Memory B cell (primary cell): ENCODE measurements around the gene CDK2.
"Not testable (repeated sequence)": the region's sequence is repeated elsewhere in the genome, so short reads cannot be mapped to it uniquely, and the experiment has no call there.

ENCODE experiments used
- ATAC-seq: fragments of 150-1000 bp; cut with Tn5 transposase; 2 replicates; pipeline ENCODE4 v1.10.0; 2021; ENCODE audit warnings: low read depth, mild to moderate bottlenecking, moderate library complexity
- DNase-seq, 2 donors: peaks; one replicate each; pipeline ENCODE4 v3.0.0; 2022; ENCODE audit warnings: low spot score in 2 of 2
- H3K27ac Mint-ChIP-seq: one replicate; pipeline ENCODE4 v1.8.0; 2022; ENCODE audit warnings: mild to moderate bottlenecking, moderate library complexity, mixed read lengths
- H3K27me3 Mint-ChIP-seq: one replicate; pipeline ENCODE4 v1.8.0; 2022; ENCODE audit warnings: mixed read lengths
- H3K36me3 Mint-ChIP-seq: one replicate; pipeline ENCODE4 v1.8.0; 2022; ENCODE audit warnings: mild to moderate bottlenecking, mixed read lengths
- H3K4me1 Mint-ChIP-seq: one replicate; pipeline ENCODE4 v1.8.0; 2022; ENCODE audit warnings: mixed read lengths
- H3K4me3 Mint-ChIP-seq: one replicate; pipeline ENCODE4 v1.8.0; 2022; ENCODE audit warnings: mild to moderate bottlenecking, moderate library complexity, mixed read lengths
- H3K9me3 Mint-ChIP-seq: one replicate; pipeline ENCODE4 v1.8.0; 2022; ENCODE audit warnings: mixed read lengths

Gene CDK2

DNA sequence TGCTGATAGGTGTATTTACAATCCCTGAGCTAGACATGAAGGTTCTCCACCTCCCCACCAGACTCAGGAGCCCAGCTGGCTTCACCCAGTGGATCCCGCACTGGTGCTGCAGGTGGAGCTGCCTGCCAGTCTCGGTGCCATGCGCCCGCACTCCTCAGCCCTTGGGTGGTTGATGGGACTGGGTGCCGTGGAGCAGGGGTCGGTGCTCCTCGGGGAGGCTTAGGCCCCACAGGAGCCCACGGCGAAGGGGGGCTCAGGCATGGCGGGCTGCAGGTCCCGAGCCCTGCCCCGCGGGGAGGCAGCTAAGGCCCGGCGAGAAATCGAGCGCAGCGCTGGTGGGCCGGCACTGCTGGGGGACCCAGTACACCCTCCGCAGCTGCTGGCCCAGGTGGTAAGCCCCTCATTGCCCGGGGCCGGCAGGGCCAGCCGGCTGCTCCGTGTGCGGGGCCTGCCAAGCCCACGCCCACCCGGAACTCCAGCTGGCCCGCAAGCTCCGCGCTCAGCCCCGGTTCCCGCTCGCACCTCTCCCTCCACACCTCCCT is 33.4 kb downstream of the CDK2 start:
- not testable (repeated sequence) for DNase-seq

DNA sequence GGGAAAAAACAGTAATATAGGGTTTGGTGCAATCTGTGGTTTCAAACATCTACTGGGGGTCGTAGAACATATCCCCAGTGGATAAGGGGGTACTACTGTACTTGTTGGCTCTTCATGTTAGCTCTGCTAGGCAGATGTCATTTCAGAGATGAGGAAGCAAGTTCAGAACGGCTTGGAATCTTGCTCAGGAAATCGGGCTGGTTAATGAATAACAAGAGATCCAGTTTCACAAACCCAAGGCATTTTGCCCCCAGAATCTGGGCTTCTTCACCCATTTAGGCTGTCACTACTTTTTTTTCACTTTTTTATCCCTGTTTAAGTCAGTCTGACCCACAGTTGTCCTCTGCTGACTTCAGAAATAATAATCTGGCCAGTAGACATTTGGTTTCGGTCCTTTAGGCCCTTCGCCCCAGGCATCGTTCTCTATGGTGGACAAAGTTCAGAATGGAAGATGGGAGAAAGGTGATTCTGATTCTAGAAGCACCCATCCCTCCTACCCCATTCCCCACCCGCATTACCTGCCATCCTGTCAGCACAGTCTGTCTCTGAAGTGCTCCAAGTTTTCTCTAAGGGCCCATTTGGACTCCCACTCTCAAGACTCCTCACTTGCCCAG is 35.0 kb downstream of the CDK2 start:
- peaks cover 12% of the 10 kb centered on the region for H3K4me1 Mint-ChIP-seq
- no peaks in the 10 kb centered on the region for H3K27me3 Mint-ChIP-seq
- no peaks in the 10 kb centered on the region for H3K9me3 Mint-ChIP-seq
- no peak overlapping the region for H3K4me3 Mint-ChIP-seq
- DNase-seq (no peak), ATAC-seq (no peak)
- H3K36me3 Mint-ChIP-seq = no peaks in the 10 kb centered on the region
- H3K27ac Mint-ChIP-seq = no peak overlapping the region

More for the DNA sequence above, 33.4 kb downstream of the CDK2 start:
- not testable (repeated sequence) for H3K9me3 Mint-ChIP-seq, H3K4me3 Mint-ChIP-seq, H3K27ac Mint-ChIP-seq, H3K27me3 Mint-ChIP-seq, ATAC-seq, H3K36me3 Mint-ChIP-seq
- peaks cover 12% of the 10 kb centered on the region for H3K4me1 Mint-ChIP-seq

DNA sequence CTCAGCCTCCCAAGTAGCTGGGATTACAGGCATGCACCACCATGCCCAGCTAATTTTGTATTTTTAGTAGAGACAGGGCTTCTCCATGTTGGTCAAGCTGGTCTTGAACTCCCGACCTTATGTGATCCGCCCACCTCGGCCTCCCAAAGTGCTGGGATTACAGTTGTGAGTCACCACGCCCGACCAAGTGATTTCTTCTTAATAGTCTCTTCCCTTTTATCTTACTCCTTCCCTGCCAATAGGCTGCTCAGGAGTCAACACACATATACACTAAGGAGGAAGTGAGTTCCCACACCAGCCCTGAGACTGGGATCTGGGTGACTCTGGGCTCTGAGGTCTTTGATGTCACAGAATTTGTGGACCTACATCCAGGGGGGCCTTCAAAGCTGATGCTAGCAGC is 36.7 kb downstream of the CDK2 start:
- H3K9me3 Mint-ChIP-seq, H3K36me3 Mint-ChIP-seq, H3K27me3 Mint-ChIP-seq, DNase-seq, H3K4me3 Mint-ChIP-seq, H3K27ac Mint-ChIP-seq, ATAC-seq: not testable (repeated sequence)
- H3K4me1 Mint-ChIP-seq = peaks cover 11% of the 10 kb centered on the region

DNA sequence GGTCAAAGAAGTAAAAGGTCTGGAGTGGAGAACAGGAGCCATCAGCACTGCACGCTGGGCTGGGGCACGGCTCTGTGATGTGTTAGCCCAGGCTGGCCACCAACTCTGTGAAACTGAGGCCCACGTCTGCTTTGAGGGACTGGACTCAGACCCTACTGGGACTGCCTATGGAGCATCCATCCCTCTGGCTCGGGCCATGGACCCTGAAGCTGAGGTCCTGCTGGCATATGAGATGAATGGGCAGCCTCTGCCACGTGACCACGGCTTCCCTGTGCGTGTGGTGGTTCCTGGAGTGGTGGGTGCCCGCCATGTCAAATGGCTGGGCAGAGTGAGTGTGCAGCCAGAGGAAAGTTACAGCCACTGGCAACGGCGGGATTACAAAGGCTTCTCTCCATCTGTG is 37.6 kb downstream of the CDK2 start:
- no peak for ATAC-seq
- Mint-ChIP-seq H3K27me3 (no peaks in the 10 kb centered on the region), H3K36me3 (no peaks in the 10 kb centered on the region), H3K4me1 (peaks cover 13% of the 10 kb centered on the region), H3K4me3 (no peak overlapping the region), H3K27ac (no peak overlapping the region), H3K9me3 (no peaks in the 10 kb centered on the region)
- DNase-seq = no peak

GRCh38 chr12:56007564-56008559 is 41.2 kb downstream of the CDK2 start:
- Mint-ChIP-seq H3K9me3 (no peaks in the 10 kb centered on the region), H3K36me3 (no peaks in the 10 kb centered on the region), H3K27ac (peak overlapping the region; percentile 80), H3K4me3 (peak overlapping the region; percentile 87), H3K4me1 (peaks cover 13% of the 10 kb centered on the region), H3K27me3 (no peaks in the 10 kb centered on the region)
- DNase-seq (peak in 1 of 2 donors; percentile 49), ATAC-seq (peak; percentile 88)

DNA sequence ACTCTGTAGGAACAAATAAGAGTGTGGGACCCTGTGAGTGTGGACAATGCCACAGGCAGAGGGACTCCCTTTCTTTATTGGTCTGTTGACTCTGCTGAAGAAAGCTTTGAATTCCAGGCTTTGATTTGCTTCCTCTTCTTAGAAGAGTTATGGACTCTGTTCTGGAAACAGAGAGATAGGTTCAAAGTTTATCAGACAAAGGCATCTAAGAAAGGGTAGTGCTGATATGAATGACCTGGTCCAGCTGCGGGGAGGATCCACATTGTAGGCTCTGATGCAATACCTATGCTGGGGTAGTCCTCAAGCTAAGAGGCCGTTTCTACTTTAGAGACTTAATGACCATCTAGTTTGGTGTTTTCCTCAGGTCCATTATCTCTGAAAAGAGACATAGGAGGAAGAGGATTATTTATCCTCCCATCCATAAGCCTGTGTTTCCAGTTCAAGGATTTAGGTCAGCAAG is 43.5 kb downstream of the CDK2 start:
- H3K9me3 Mint-ChIP-seq = no peaks in the 10 kb centered on the region
- H3K27ac Mint-ChIP-seq = no peak overlapping the region
- ATAC-seq = no peak
- H3K36me3 Mint-ChIP-seq = peaks cover 2% of the 10 kb centered on the region
- H3K4me1 Mint-ChIP-seq = peaks cover 13% of the 10 kb centered on the region
- H3K27me3 Mint-ChIP-seq = no peaks in the 10 kb centered on the region
- DNase-seq = no peak
- H3K4me3 Mint-ChIP-seq = peak overlapping the region; percentile 0

- H3K36me3 Mint-ChIP-seq = peaks cover 2% of the 10 kb centered on the region
- DNase-seq = no peak
- H3K9me3 Mint-ChIP-seq = no peaks in the 10 kb centered on the region
- no peak overlapping the region for H3K4me3 Mint-ChIP-seq
- H3K27ac Mint-ChIP-seq = no peak overlapping the region
- ATAC-seq = no peak
- H3K4me1 Mint-ChIP-seq = peaks cover 11% of the 10 kb centered on the region
- no peaks in the 10 kb centered on the region for H3K27me3 Mint-ChIP-seq
Measured at GRCh38 chr12:56011509-56012090, 45.0 kb downstream of the CDK2 start.

- H3K4me1 Mint-ChIP-seq = peaks cover 2% of the 10 kb centered on the region
- no peaks in the 10 kb centered on the region for H3K27me3 Mint-ChIP-seq
- ATAC-seq (no peak), DNase-seq (no peak)
- H3K9me3 Mint-ChIP-seq = no peaks in the 10 kb centered on the region
- H3K4me3 Mint-ChIP-seq = no peak overlapping the region
- no peak overlapping the region for H3K27ac Mint-ChIP-seq
- peaks cover 9% of the 10 kb centered on the region for H3K36me3 Mint-ChIP-seq
Measured at GRCh38 chr12:56013482-56013881, 46.9 kb downstream of the CDK2 start.

DNA sequence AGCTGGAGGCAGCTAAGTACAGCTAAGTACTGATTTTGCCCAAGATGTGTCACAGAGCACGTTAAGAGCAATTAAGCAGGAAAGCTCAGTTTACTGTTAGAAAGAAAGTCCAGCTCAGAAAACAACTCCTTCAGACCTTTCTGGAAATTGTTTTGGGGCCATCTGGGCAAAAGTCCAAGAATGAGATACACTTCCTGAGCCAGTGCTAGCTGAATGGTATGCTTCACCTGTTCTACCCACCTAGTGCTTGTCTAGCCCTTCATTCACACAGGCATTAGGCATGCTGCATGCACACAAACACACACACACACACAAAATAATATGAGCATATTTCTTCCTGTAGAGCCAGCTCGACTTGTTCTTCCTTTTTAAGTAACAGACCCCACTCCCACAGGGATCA is 47.6 kb downstream of the CDK2 start:
- DNase-seq (no peak), ATAC-seq (no peak)
- Mint-ChIP-seq H3K36me3 (peaks cover 9% of the 10 kb centered on the region), H3K27ac (no peak overlapping the region), H3K4me1 (no peaks in the 10 kb centered on the region), H3K27me3 (no peaks in the 10 kb centered on the region), H3K9me3 (no peaks in the 10 kb centered on the region), H3K4me3 (no peak overlapping the region)

DNA sequence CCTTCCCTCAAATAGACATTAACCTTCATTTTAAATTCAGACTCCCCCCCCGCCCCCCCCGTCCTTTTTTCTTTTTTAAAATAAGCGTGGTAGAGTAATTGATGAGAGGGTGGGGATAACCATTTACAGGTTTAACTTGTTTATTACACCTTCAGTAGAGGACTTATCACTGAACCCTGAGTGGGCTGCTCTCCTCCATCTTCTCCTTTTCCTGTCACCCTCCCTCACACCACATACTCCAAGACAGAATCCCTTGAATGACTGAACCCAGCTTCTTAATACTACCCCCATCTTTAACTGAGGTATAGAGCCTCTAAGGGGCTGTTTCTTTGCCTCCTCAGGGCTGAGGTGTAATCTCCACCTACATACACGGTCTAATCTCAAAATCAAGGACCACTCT is 50.6 kb downstream of the CDK2 start:
- Mint-ChIP-seq H3K27ac (no peak overlapping the region), H3K27me3 (peaks cover 2% of the 10 kb centered on the region), H3K9me3 (no peaks in the 10 kb centered on the region), H3K36me3 (peaks cover 9% of the 10 kb centered on the region), H3K4me3 (no peak overlapping the region), H3K4me1 (peaks cover 8% of the 10 kb centered on the region)
- ATAC-seq (no peak), DNase-seq (no peak)

GRCh38 chr12:56018356-56018755 is 51.7 kb downstream of the CDK2 start:
- no peak overlapping the region for H3K27ac Mint-ChIP-seq
- no peak overlapping the region for H3K4me3 Mint-ChIP-seq
- ATAC-seq (no peak), DNase-seq (no peak)
- peaks cover 8% of the 10 kb centered on the region for H3K4me1 Mint-ChIP-seq
- H3K9me3 Mint-ChIP-seq = no peaks in the 10 kb centered on the region
- H3K36me3 Mint-ChIP-seq = peaks cover 9% of the 10 kb centered on the region
- H3K27me3 Mint-ChIP-seq = peaks cover 2% of the 10 kb centered on the region

DNA sequence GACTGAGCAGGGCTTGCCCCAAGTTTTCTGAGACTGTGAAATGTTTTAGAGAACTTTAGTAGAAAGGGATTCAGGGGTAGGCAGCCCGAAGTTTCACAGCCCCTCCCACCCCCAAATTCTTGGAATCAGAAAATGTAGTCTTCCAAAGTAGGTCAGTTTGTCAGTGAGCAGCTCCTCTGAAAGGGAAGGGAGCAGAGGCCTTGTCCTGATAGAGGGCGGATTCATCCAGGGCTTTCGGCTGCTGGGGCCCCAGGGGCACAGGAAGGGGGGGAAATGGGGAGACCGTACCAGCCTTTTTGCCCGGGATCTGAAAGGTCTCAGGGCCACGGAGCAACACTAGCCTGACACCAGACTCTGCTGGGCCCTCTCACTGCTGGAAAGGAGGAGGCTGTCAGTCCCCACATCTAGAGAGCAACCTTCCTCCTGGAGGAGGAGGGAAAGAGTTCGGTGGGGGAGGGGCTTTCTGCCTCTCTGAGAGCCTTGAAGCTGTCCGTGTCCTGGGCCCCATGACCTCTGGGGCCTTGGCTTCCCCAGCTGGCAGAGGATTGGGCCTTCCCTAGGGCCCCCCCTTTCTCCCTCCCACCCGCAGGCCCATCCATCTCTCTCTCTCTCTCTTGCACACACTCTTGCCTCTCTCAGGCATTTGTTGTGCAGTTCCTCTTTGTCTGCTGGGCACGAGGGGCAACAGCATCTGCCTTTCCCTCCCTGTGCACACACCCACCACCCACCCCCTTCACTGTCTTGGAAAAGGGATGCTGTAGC is 54.0 kb downstream of the CDK2 start, which contains the start of gene IKZF4:
Gene IKZF4, plus strand, starts transcription at position 621 of the 762 bp plus-strand sequence. CDS start 451 bp downstream, outside the sequence.
- Mint-ChIP-seq H3K4me1 (peaks cover 8% of the 10 kb centered on the region), H3K9me3 (no peaks in the 10 kb centered on the region), H3K4me3 (peak within 1 kb of the TSS; percentile 66), H3K27ac (no peak within 1 kb of the TSS), H3K27me3 (peaks cover 2% of the 10 kb centered on the region), H3K36me3 (peaks cover 7% of the 10 kb centered on the region)
- ATAC-seq (peak; percentile 24), DNase-seq (no peak)

DNA sequence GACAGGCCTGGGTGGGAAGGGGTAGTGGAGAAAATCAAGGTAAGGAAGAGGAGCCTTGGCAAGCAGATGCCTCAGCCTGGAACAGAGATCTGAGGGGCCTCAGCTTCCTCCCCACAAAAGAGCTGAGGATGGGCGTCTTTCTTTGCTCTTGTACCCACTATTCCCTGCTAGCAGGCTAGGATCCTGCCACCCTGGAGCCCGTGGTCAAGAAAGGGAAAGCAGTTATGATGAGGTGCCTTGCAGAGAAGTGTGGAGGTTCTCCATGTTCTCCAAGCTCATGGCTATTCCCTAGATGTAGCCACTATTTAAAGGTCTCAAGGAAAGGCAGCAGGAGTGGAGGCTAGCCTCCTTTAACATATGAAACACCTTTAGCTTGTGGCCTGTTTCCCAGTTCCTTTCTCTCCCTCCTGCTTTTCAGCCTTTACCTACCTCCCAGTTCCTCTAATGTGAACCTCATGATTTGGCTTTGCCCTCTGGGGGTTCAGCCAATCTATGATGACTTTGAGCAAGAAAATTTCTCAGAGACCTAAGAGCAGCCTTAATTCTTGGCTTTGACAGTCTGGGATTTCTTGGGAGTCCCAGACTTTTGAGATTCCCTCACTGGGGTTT is 55.4 kb downstream of the CDK2 start:
- DNase-seq = no peak
- H3K36me3 Mint-ChIP-seq = peaks cover 4% of the 10 kb centered on the region
- no peak overlapping the region for H3K27ac Mint-ChIP-seq
- no peak overlapping the region for H3K4me3 Mint-ChIP-seq
- H3K27me3 Mint-ChIP-seq = peaks cover 2% of the 10 kb centered on the region
- H3K9me3 Mint-ChIP-seq = no peaks in the 10 kb centered on the region
- no peak for ATAC-seq
- peaks cover 8% of the 10 kb centered on the region for H3K4me1 Mint-ChIP-seq
